CD14-positive monocyte (primary cell): ENCODE data around the gene GRK5. TPM values are rescaled to one million over a fixed set of nuclear protein-coding genes. Genes with fewer than 3 reads are reported as not detected.

Experiments
- DNase-seq, 3 donors: peaks; one replicate each; pipeline ENCODE4 v3.0.0-alpha.2; 2011 to 2022
- H2AFZ ChIP-seq: 2 replicates; pipeline ENCODE4 v1.6.0; 2012; ENCODE audit warnings: mild to moderate bottlenecking, low read depth, low read length, inconsistent platforms; ENCODE audit not compliant: insufficient read depth, poor library complexity, severe bottlenecking
- H3K27ac ChIP-seq, 2 donors: 1 replicate in 1 of 2; 2 replicates in 1 of 2; pipeline ENCODE4 v1.5.1; 2012 to 2013; ENCODE audit warnings: low read length in 2 of 2, control low read depth in 1 of 2, inconsistent platforms in 1 of 2, low read depth in 1 of 2, mild to moderate bottlenecking in 1 of 2
- H3K27me3 ChIP-seq, 2 donors: one replicate each; pipeline versions ENCODE4 v1.6.0 to v1.6.1; 2011 to 2013; ENCODE audit warnings: low read length in 2 of 2; ENCODE audit not compliant: control insufficient read depth in 2 of 2, insufficient read depth in 2 of 2
- H3K36me3 ChIP-seq, 2 donors: replicated peaks in 1 of 2; 1 replicate in 1 of 2; 2 replicates in 1 of 2; pipeline versions ENCODE4 v1.5.1 to v1.6.1; 2012 to 2013; ENCODE audit warnings: low read length in 2 of 2, control low read depth in 1 of 2, inconsistent platforms in 1 of 2, mild to moderate bottlenecking in 1 of 2; ENCODE audit not compliant: insufficient read depth in 2 of 2, control insufficient read depth in 1 of 2
- H3K4me1 ChIP-seq, 2 donors: 1 replicate in 1 of 2; 2 replicates in 1 of 2; pipeline versions ENCODE4 v1.5.1 to v1.6.1; 2012 to 2013; ENCODE audit warnings: low read length in 2 of 2, control low read depth in 1 of 2, inconsistent platforms in 1 of 2, mild to moderate bottlenecking in 1 of 2, moderate library complexity in 1 of 2; ENCODE audit not compliant: insufficient read depth in 2 of 2, control insufficient read depth in 1 of 2
- H3K4me2 ChIP-seq: replicated peaks from 2 replicates; pipeline ENCODE3; 2012; ENCODE audit warnings: low read length, moderate library complexity, mild to moderate bottlenecking; ENCODE audit not compliant: poor library complexity, severe bottlenecking; ENCODE audit errors: extremely low read depth
- H3K4me3 ChIP-seq, 3 experiments: fragments of 200-600 bp in 1 of 3; sonication (generic) in 1 of 3; replicated peaks in 1 of 3; 1 replicate in 2 of 3; 2 replicates in 1 of 3; pipeline ENCODE4 v1.5.1; 2011 to 2013; ENCODE audit warnings: low read length in 3 of 3, mild to moderate bottlenecking in 3 of 3, control low read depth in 2 of 3, low read depth in 2 of 3, inconsistent platforms in 1 of 3, moderate library complexity in 1 of 3
- H3K79me2 ChIP-seq: 2 replicates; pipeline ENCODE4 v1.6.0; 2012; ENCODE audit warnings: mild to moderate bottlenecking, control low read depth, inconsistent platforms, low read length, moderate library complexity; ENCODE audit not compliant: insufficient read depth
- H3K9ac ChIP-seq: 2 replicates; pipeline ENCODE4 v1.6.0; 2017; ENCODE audit warnings: low read length, mild to moderate bottlenecking; ENCODE audit not compliant: insufficient read depth, poor library complexity, severe bottlenecking
- H3K9me3 ChIP-seq, 2 donors: replicated peaks in 1 of 2; 1 replicate in 1 of 2; 2 replicates in 1 of 2; pipeline versions ENCODE4 v1.5.1 to v1.6.1; 2012 to 2013; ENCODE audit warnings: low read length in 2 of 2, control low read depth in 1 of 2; ENCODE audit not compliant: control insufficient read depth in 1 of 2, insufficient read depth in 1 of 2
- H4K20me1 ChIP-seq: 2 replicates; pipeline ENCODE4 v1.6.0; 2012; ENCODE audit warnings: mild to moderate bottlenecking, low read length, control low read depth, moderate library complexity; ENCODE audit not compliant: insufficient read depth
- H3K27ac Mint-ChIP-seq, 7 donors: one replicate each; pipeline ENCODE4 v1.8.0; 2020; ENCODE audit warnings: mild to moderate bottlenecking in 7 of 7, mixed read lengths in 7 of 7, moderate library complexity in 6 of 7, inconsistent platforms in 2 of 7
- H3K27me3 Mint-ChIP-seq, 3 donors: one replicate each; pipeline ENCODE4 v1.8.0; 2021 to 2022; ENCODE audit warnings: low read depth in 3 of 3, mild to moderate bottlenecking in 3 of 3, mixed read lengths in 3 of 3, moderate library complexity in 3 of 3, inconsistent platforms in 1 of 3
- H3K36me3 Mint-ChIP-seq, 2 donors: one replicate each; pipeline ENCODE4 v1.8.0; 2020; ENCODE audit warnings: mixed read lengths in 2 of 2, inconsistent platforms in 1 of 2, mild to moderate bottlenecking in 1 of 2
- H3K4me1 Mint-ChIP-seq: one replicate; pipeline ENCODE4 v1.8.0; 2020; ENCODE audit warnings: mild to moderate bottlenecking, mixed read lengths
- H3K4me3 Mint-ChIP-seq, 2 donors: one replicate each; pipeline ENCODE4 v1.8.0; 2020; ENCODE audit warnings: mild to moderate bottlenecking in 2 of 2, mixed read lengths in 2 of 2, moderate library complexity in 1 of 2
- H3K9me3 Mint-ChIP-seq, 7 donors: one replicate each; pipeline ENCODE4 v1.8.0; 2020 to 2022; ENCODE audit warnings: mixed read lengths in 7 of 7, mild to moderate bottlenecking in 6 of 7, moderate library complexity in 6 of 7, inconsistent platforms in 2 of 7
- WGBS: methylation state at CpG from one replicate; pipeline ENCODE4 v1.1.5; 2013; ENCODE audit warnings: missing lambda C conversion rate; ENCODE audit not compliant: insufficient coverage; 5-methylcytosine and 5-hydroxymethylcytosine counted together
- intact Hi-C, 2 donors: fragments of 100-400 bp; cut with micrococcal nuclease; formaldehyde crosslinking; loops; one replicate each; pipeline versions ENCODE4 v1.15.0 to v1.15.1; 2023
- polyA plus RNA-seq, 3 donors: library from polyadenylated mRNA; depleted of rRNA in 1 of 3; unstranded in 2 of 3; stranded (reverse) in 1 of 3; fragments of 300-500 nt in 2 of 3; fragments of >200 nt in 1 of 3; fragmentation: Illumina TruSeq in 2 of 3; gene quantifications; 1 replicate in 2 of 3; 2 replicates in 1 of 3; pipeline ENCODE4 v1.2.3, GENCODE V29; 2012 to 2021
- TF ChIP-seq, protein P1 (sequence below): fragments of 200-600 bp; IDR thresholded peaks from one replicate; pipeline ENCODE4 v1.8.0; 2022; ENCODE audit warnings: antibody characterized with exemption, mild to moderate bottlenecking

GRK5 gene
- polyA plus RNA-seq, 3 donors, result 1.2 to 6.5 (median 2.8) TPM

- Mint-ChIP-seq H3K27me3 (peaks cover 0 to 1% (median 0%) of the 10 kb centered on the region in 3 donors), H3K4me3 (no peak overlapping the region), H3K4me1 (peaks cover 53% of the 10 kb centered on the region), H3K9me3 (peaks cover 0 to 3% (median 0%) of the 10 kb centered on the region in 7 donors), H3K27ac (peak overlapping the region; percentile 97 to 99 (median 98)), H3K36me3 (peaks cover 20 to 26% of the 10 kb centered on the region in 2 donors)
- no peaks in the 10 kb centered on the region for H3K27me3 ChIP-seq
- no peaks in the 10 kb centered on the region for H3K36me3 ChIP-seq
- H3K4me2 ChIP-seq, result peak overlapping the region; percentile 3
- no peak for DNase-seq
- H3K27ac ChIP-seq, result peak overlapping the region; percentile 94 to 96
- H3K9me3 ChIP-seq, result no peaks in the 10 kb centered on the region
- no peak overlapping the region for H3K4me3 ChIP-seq
- peaks cover 44 to 46% of the 10 kb centered on the region in 2 donors for H3K4me1 ChIP-seq
- peak overlapping the region; percentile 58 for H3K9ac ChIP-seq
- TF ChIP-seq, protein P1, sequence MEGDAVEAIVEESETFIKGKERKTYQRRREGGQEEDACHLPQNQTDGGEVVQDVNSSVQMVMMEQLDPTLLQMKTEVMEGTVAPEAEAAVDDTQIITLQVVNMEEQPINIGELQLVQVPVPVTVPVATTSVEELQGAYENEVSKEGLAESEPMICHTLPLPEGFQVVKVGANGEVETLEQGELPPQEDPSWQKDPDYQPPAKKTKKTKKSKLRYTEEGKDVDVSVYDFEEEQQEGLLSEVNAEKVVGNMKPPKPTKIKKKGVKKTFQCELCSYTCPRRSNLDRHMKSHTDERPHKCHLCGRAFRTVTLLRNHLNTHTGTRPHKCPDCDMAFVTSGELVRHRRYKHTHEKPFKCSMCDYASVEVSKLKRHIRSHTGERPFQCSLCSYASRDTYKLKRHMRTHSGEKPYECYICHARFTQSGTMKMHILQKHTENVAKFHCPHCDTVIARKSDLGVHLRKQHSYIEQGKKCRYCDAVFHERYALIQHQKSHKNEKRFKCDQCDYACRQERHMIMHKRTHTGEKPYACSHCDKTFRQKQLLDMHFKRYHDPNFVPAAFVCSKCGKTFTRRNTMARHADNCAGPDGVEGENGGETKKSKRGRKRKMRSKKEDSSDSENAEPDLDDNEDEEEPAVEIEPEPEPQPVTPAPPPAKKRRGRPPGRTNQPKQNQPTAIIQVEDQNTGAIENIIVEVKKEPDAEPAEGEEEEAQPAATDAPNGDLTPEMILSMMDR, result no peak
- H3K79me2 ChIP-seq, result no peaks in the 10 kb centered on the region
- intact Hi-C loops, result loop anchor here in 1 of 2 donors (10.0 kb wide), 1 partner anchor 91 kb away; no protein-coding TSS in a partner anchor
- peak overlapping the region; percentile 9 for H2AFZ ChIP-seq
- WGBS, result 59% methylated on average over 7 of the region's 10 CpGs
- H4K20me1 ChIP-seq, result no peaks in the 10 kb centered on the region
These were observed 188.8 kb downstream of the GRK5 start for GRCh38 chr10:119396008-119396708.

DNA sequence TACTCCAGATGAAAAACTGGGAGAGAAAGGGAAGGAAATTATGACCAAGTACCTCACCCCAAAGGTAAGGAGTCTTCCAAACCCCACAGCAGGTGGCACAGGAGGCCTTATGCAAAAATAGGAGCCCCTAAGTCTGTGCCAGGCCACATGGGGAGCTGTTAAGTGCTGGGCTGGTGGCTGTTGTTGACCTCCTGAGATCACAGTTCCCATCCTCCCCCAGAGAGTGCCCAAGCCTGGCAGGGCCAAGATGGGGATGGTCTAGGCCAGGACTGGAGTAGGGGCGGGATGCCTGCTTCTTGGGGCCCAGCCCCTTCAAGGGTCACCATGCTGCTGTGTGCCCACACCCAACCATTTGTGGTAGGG is 189.3 kb downstream of the GRK5 start:
- TF ChIP-seq, protein P1, result no peak
- peaks cover 0 to 3% (median 0%) of the 10 kb centered on the region in 7 donors for H3K9me3 Mint-ChIP-seq
- H3K36me3 Mint-ChIP-seq, result peaks cover 18 to 23% of the 10 kb centered on the region in 2 donors
- peaks cover 57% of the 10 kb centered on the region for H3K4me1 Mint-ChIP-seq
- Histone ChIP-seq H2AFZ (peak overlapping the region; percentile 9), H3K27me3 (no peaks in the 10 kb centered on the region), H4K20me1 (no peaks in the 10 kb centered on the region), H3K4me1 (peaks cover 49 to 52% of the 10 kb centered on the region in 2 donors), H3K9me3 (no peaks in the 10 kb centered on the region), H3K79me2 (no peaks in the 10 kb centered on the region), H3K36me3 (no peaks in the 10 kb centered on the region), H3K9ac (no peak overlapping the region), H3K4me2 (no peak overlapping the region), H3K4me3 (no peak overlapping the region), H3K27ac (peak overlapping the region; percentile 94 to 96)
- DNase-seq, result no peak
- H3K27me3 Mint-ChIP-seq, result peaks cover 0 to 1% (median 0%) of the 10 kb centered on the region in 3 donors
- H3K4me3 Mint-ChIP-seq, result no peak overlapping the region
- peak overlapping the region; percentile 97 to 99 (median 98) for H3K27ac Mint-ChIP-seq
- intact Hi-C loops, result loop anchor here in 1 of 2 donors (10.0 kb wide), 1 partner anchor 92 kb away; no protein-coding TSS in a partner anchor
- WGBS, result no CpG with 5 or more reads among the region's 1 CpG
